Measurements from ENCODE around the gene PLXNB2.

Gene PLXNB2

DNA sequence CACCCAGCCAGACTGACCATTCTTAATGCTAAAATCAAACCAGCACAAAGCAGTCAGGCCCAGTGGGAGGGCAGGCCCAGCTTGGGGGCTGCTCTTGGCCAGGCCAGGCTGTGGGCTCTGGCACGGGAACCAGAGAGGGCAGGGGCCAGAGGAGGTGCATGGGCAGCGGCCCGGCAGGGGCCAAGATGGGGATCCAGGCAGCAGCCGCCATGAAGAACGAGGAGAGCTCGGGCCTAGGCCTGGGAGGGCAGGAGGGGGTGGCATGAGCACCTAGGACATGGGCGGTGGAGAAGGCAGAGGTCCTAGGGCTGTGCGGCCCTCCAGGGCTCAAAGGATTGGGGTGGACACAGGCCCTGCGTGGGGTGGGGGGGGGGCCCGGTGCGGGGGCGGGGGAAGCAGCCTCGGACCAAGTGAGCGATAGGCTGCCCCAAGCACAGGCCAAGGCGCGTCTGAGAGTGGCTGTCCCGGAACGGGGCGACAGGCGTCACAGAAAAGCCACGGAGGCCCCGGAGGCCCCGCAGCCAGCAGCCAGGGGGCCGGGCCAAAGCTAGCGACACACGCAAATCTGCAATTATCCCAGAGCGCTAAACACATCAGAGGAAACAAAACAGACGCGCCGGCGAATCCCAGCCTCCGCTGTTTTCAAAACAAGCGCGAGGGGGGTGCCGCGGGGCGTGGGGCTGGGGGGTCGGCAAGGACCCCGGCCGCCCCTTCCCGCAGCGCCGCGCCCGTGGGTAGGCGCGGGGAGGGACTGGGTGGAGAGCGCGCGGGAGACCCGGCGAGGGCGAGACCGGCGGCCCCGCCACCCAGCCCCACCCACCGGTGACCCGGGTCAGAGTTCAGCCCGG, 8.3 kb downstream of the PLXNB2 start:
- DNase-seq (ENCODE audit: low read depth in 2 of 2) = no peak

DNA sequence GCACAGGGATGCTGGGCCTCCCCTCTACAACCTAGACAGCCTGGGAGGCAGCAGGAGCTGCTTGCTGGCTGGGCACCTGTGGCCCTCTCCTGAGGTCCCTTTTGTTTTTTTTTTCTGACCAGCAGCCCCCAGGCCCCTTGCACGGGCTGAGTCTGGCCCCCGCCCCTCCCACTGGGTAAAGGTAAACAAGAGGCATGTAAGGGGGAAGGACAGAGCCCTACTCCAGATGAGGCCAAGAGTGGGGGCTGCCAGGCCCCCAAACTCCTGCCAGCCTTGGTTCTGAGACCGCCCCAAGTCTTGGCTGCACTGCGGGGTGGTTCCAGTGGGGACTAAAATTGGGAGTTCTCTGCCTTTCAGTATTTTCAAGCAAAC, 9.2 kb downstream of the PLXNB2 start:
- no peak for DNase-seq (ENCODE audit: low read depth in 2 of 2)

DNA sequence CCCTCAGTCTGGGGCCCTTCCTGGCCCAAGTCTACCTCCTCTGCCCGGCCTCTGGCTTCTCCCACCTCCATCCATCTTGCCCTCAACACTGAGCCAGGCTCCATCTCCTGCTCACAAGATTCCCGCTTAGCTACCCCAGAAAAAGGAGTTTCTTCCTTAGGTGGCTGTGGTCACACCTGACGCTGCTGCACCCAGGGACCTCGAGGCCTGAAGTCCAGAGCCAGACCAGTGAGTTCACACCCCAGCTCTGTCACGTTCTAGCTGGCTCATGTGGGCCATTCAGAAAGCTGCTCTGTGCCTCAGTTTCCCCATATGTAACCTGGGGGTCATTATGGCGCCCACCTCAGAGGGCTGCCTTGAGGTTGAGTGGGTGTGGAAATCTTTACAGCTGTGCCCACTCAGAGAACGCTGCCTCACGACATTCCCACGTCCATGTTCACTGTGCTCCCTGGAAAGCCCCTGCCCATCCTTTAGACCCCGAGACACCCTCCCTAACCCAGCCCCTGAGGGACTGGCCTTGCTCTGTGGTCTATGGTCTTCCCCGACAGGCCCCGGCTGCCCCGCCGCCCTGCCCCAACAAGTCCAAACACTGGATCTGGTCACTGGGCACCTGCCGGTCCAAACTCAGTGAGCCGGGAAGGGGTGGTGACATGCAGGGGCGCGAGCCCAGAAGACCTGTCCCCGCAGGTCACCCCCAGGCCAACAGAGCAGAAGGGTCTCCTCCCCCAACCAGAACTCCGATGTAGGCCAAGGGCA, 9.8 kb downstream of the PLXNB2 start:
- no peak for DNase-seq (ENCODE audit: low read depth in 2 of 2)

DNA sequence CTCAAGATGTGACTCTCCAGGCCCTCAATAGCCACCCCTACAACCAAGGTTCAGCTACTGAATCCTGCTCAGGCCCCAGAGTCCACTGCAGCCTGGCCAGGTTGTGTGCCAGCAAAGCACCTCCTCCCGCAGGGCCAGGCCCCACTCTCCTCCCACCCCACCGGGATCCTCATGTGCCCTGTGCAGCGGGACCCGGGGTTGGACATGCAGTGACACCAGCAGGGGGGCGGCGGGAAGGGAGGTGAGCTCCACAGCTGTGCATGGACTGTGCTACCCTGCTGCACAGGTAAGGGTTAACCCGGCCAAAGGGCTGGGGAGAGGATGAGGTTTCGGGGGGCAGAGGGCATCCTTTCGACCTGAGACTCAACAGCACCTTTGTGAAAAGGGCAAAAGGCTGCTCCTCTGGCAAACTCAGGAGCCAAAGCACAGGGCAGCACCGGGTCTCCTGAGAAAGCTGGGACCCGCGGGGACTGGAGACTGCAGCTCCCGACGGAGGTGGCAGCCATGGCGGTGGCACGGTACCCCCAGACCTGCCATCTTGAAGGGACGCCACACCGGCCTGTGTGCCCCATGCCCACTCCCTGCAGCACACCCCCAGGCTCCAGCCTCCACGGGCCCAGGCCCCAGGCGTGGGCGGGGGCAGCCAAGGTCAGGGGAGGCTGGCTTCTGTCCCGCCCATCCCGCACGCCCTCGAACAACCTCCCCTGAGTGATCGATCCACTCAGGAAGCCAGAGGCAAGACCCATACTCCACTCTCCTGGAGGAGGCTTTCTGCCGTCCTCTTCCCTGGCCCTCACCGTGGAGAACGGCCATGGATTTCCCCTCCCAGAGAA, 10.6 kb downstream of the PLXNB2 start:
- no peak for DNase-seq (ENCODE audit: low read depth in 2 of 2)

DNA sequence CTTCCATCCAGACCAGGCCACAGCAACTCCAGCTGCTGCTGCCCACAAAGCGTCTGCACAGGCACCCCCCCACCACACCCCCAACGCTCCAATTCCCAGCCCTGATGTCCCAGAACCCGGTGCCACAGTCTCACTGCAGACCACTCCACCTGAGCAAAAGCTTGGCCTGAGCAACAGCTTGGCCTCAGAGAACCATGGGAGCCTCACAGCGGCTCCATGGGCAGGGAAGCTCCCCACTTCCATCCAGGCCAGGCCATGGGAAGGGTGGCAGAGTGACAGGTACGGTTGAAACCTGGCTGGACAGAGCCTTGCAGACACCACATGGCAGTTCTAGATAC, 13.2 kb downstream of the PLXNB2 start:
- no peak for DNase-seq (ENCODE audit: low read depth in 2 of 2)

DNA sequence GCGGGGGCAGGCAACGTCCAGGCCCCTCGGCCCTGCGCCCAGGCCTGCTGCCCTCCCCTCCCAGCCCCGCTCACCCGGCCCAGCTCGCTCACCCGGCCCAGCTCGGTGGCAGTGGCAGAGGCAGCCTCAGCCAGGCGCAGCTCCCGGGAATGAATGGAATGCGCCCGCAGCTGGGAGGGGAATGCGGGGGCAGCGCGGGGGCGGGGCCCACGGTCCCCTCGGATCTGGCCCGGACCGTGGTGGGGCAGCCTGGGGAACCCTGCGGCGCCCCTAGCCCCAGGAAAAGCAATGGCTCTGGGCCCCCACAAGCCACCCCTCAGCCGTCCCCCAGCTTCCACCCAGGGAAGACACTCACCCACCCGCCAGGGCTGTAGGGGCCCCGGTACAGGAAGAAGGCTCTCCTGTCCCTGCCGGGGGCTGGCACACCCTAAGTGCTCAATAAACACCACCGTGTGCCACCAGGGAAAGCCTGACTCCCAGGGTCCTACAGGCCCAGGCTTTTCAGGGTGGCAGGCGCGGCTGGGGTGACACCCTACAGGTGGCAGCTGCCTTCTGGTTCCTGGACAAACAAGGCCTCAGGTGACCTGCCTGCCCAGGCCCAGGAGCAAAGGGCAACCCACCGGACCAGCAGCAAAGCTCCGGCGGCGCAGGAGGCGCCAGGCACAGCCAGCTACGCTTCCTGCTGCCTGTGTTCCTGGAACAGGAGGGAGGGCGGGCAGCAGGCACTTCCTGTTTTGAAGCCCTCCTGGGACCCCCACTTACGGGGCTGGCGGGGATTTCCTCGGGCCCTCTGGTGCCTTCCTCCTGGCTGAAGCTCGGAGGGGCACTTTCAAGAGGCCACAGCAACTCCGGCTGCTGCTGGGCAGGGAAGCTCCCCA, 13.8 kb downstream of the PLXNB2 start:
- no peak for DNase-seq (ENCODE audit: low read depth in 2 of 2)

DNA sequence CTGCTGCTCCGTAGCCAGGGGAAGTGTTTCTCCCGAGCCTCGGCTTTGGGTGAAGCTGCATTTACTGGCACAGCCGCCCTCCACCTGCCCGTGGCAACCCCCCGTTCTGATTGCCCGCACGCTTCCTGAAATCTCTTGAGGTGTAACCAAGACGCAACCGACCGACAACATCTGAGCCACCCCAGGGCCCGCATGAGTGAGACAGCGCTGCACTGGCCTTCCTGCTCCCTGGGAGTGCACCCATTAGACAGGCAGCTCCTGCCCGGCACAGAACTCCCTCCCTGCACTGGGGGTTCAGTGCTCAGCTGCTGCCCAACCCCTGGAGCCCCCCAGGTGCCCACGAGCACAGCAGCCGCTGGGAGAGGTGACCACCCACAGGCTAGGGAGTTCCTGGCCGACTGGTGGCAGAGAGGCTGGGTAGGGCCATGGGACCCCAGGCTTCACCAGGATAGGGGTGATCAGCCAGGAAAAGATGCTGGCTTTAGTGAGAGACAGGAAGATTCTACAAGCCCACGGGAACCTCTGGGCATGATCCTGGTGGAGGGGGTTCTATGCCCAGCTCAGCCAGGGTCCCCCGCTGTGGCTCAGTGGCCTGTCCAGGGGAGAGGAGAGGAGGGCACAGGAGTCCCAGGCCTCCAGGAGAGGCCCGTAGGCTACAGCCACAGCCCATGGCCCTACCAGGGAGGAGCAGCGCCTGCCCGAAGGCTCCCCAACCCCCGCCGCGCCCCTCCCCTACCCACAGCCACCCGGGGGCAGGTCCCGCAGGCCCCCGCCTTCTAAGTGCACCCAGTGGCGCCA, 14.6 kb downstream of the PLXNB2 start:
- no peak for DNase-seq (ENCODE audit: low read depth in 2 of 2)

DNA sequence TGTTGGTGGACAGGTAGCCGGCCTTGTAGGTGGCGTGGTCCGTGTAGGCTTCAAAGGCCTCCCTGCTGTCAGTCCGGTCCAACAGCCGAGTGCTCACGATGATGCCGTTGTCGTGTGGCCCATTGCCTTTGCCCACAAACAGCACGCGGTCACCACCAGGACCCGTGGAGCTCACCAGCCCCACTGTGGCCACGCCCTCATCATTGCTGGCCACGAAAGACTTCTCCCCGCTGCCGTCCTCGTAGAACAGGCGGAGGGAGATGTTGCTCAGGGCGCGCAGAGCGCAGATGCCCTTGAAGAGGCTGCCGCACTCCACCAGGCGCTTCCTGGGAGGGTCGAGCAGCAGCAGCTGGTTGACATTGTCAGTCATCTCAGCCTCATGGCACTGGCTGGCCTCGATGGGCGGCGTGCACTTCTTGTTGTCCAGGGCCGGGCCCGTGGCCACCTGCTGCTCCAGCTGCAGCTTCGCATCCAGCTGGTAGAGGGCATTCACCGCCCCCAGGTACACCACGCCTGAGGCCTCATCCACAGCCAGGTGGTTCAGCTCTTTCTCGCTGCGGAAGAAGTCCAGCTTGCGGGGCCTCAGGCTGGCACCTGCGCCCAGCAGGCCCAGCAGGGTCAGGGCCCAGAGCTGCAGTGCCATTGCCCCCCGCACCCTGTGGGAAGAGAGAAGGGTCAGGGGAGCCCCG, 17.4 kb downstream of the PLXNB2 start:
- no peak for DNase-seq (ENCODE audit: low read depth in 2 of 2)

DNA sequence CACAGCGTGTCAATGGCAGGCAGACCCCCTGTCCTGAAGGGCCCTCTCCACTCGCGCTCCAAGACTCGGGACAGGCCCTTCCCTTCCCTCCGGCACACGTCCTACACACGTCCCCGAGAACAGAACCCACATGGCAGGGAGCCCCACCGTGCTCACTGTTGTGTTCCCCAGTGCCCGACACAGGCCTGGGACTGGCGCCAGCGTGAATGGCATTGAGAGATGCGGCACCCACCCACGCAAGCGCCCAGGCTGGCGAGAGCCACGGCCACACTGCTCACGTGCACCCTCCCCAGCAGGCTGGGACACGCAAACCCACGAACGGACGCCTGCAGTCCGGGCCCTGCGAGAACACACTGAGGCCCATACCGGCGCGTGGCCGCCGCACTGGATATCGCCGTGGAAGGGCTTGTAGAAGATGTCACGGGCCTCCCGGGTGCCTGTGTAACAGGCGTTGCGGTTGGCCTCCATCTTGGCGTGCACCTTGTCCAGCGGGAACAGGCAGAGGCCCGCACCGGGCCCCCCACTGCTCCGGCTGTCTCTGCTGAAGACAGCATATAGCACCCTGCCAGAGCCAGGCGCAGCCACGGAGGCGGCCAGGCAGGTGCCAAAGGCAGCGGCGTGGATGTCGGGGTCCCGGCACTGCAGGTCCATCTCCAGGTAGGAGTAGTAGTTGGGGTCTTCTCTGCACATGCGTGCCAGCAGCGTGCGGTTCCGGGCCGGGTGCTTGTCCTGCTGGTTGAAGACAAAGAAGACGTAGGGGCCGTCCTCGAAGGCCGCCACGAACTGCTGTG, 18.1 kb downstream of the PLXNB2 start:
- no peak for DNase-seq (ENCODE audit: low read depth in 2 of 2)

DNA sequence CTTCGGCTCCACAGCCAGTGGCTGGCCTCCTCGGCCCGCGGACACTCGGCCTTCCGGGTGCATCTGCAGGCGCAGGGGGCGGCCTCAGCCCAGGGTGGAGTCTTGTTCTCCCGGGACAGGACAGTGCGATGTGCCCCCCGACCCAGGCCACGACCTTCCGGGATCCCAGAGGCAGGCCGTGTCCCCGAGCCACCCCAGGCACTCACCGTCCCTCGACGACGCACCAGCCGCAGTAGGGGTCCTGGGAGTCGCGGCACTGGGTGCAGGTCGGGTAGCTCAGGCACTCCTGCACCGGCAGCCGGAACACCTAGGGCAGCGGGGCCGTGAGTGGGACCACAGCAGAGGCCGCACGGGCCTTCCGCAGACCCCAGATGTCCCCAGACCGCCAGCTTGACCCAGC, 19.7 kb downstream of the PLXNB2 start:
- no peak for DNase-seq (ENCODE audit: low read depth in 2 of 2)

DNA sequence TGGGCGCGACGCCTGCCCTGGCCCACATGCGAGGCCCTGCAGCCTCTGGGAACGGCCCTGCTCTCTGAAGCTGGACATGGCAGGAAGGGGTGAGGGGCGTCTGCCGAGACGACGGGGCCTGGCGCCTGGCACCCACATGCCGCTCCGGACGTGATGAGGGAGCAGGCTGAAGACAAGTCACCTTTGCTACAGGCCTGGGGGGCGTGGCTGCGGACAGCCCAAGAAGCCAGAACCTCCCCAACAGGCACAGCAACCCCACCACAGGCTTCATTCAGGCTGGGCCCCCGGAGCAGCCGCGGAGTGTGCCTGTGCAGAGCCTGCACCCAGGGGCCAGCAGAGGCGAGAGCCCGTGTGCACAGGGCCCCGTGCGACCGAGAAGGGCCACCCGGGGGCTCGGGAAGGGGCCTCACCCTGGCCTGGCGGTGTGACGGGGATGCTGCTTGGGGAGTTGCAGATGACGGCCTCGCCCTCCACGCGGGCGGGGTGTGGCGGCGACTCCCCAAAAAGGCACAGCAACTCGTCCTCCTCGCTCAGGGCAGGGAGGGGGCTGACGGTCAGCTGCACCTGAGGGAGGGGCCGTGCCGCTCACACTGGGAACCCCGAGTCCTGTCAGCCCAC, 20.6 kb downstream of the PLXNB2 start:
- DNase-seq (ENCODE audit: low read depth in 2 of 2) = no peak

DNA sequence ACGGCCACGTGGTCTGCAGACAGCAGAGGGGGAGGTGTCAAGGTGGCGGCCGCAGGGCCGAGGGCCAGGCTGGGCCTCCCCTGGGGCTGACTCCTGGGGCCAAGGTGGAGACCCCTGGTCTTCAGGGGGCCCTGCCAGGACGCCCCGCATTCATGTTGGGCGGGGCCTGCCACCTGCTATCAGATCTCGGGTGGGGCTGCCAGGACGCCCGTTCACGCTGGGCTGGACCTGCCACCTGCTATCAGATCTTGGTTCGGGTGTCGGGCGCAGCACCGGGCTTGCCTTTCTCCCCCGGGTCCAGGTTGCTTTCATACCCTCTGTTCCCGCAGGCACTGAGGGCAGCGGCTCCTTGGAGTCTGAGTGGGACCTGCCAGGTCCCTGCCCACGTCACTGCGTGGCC, 21.2 kb downstream of the PLXNB2 start:
- DNase-seq (ENCODE audit: low read depth in 2 of 2) = no peak

DNA sequence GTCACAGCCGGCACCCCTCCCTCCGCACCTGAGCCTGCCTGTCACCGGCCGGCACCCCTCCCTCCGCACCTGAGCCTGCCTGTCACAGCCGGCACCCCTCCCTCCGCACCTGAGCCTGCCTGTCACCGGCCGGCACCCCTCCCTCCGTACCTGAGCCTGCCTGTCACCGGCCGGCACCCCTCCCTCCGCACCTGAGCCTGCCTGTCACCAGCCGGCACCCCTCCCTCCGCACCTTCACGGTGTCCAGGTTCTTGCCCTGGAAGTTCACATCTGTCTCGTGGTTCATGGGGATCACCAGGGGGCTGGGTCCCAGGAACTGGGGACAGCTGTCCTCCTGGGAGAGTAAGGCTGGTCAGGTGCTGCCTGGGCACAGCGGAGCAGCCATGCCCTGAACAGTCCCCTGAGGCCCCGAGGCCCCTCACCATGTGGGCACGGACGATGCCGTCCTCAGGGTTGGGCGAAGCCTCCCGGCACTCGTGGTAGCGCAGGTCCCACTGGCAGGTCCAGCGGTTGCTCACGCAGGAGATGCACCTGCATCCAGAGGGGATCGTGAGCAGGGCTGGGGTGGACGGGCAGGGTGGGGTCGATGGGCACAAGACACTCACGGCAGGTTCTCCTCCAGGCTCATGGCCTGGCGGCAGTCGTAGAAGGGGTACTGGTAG, 21.7 kb downstream of the PLXNB2 start:
- DNase-seq (ENCODE audit: low read depth in 2 of 2) = no peak

DNA sequence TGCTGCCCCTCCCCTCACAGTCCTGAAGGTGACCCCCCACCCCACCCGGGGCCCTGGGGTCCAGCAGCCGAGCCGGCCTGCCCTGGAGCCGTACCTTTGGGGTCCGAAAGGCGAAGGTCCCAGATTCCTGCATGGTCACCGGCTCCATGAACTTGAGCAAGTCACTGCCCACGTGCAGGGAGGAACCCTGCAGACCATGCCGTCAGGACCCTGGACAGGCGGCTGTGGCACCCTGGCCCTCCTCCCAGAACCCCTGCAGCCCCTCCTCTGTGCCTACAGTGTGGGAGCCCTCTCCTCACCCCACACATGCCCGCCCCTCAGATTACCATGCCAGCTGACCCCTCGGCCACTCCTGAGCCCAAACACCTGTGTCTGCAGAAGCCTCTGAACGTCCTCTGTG, 23.0 kb downstream of the PLXNB2 start:
- DNase-seq (ENCODE audit: low read depth in 2 of 2) = no peak

DNA sequence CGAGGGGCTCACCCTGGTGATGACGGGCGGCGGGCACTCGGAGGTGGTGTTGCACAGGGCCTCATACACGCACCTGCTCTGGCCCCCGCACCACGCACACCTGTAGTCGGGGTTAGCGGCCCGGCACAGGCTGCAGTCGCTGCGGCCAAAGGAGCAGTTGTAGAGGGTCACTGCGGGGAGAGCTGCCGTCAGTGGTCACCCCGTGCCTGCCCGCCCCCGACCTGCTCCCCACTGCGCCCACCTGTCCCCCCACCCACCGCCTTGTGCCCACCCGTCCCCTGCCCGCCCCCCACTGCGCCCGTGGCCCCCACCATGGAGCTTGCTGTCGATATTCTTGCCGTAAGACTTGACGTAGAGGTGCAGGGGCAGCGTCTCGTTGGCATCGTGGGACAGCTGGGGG, 23.6 kb downstream of the PLXNB2 start:
- no peak for DNase-seq (ENCODE audit: low read depth in 2 of 2)

DNA sequence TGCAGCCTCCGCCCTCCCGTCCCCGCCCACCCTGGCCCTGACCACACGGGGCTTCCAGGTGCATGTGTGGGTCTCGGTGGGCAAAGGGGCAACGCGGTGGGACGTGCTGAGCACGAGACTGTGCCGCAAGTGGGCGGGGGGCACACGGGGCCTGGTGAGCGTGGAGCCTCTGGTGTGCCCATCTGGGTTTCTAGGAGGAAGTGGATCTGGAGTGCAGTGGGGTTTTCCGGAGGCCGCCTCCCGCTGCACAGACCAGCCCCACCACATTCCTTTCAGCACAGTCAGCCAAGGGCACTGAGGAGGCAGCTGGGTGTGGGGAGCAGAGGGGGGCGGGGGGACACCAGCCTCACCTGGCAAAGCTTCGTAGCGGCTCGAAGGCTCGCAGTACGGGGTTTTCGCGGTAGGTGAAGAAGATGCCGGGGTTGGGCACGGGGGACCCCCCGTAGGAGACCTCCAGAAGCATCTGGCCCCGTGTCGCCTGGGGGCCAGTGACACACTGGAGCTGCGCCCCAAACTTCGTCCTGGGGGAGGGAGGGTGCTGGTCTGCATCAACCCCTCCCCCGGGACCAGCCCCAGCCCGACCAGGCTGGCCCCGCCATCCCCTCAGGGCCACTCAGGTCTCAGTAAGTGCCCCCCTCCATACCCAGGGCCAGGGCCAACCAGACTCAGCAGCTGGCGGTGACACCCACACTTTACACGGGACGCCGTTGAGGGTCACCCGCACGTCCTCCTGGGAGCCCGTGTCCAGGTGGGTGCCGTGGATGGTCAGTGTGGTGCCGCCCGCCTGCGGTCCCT, 24.9 kb downstream of the PLXNB2 start:
- no peak for DNase-seq (ENCODE audit: low read depth in 2 of 2)

DNA sequence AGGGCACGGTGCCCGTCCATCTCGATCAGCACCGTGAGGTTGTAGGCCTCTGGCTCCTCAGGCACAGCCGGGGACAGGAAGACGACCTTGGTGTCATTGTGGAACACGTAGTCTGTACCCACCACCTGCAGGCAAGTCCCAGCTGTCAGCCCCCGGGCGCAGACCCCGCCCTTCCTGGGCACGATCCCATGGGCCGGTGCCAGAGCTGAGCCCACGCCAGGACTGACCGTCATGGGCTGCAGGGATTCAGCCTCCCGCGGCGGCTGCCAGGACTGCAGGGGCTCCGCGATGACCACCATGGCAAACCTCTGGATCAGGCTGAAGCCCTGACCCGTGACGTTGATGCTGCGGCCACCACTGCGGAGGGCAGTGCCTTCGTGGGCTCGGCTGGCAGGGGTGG, 25.5 kb downstream of the PLXNB2 start:
- DNase-seq (ENCODE audit: low read depth in 2 of 2) = no peak

DNA sequence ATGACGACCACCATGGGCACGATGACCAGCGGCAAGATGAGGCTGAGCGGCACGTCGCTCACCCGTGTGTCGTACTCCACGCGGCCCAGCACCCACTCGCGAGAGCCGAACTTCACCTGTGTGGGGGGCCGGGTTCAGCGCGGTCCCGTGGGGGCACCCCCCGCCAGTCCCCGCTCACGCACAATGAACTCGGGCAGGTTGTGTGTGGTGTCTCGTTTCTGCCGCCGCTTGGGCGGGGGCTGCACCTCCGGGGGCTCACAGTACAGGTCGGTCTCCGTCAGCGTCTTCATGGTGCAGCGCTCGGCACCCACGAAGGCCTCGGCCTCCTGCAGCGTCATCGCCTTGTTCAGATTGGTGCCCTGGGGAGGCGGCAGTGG, 26.1 kb downstream of the PLXNB2 start:
- DNase-seq (ENCODE audit: low read depth in 2 of 2) = no peak

Data from stimulated activated CD8-positive, alpha-beta memory T cell treated with anti-CD3 and anti-CD28 coated beads, Interleukin-15, amount 100 ng/mL, for 48 hours (primary cell).